IPS-20b (cell line): Measurements from ENCODE around the gene TTC7B.

Source experiments
- H3K27ac ChIP-seq: one replicate; pipeline ENCODE4 v1.5.1; 2013; ENCODE audit warnings: low read length
- H3K27me3 ChIP-seq: 2 replicates; pipeline ENCODE4 v1.6.1; 2013; ENCODE audit warnings: mild to moderate bottlenecking, low read length, inconsistent platforms; ENCODE audit not compliant: insufficient read depth
- H3K36me3 ChIP-seq: 2 replicates; pipeline ENCODE4 v1.6.1; 2013; ENCODE audit warnings: low read depth, mild to moderate bottlenecking, inconsistent platforms, low read length, moderate library complexity; ENCODE audit not compliant: insufficient read depth
- H3K4me1 ChIP-seq: 2 replicates; pipeline ENCODE4 v1.6.1; 2013; ENCODE audit warnings: mild to moderate bottlenecking, control low read depth, inconsistent platforms, low read length, moderate library complexity; ENCODE audit not compliant: insufficient read depth
- H3K4me3 ChIP-seq: 2 replicates; pipeline ENCODE4 v1.5.1; 2013; ENCODE audit warnings: mild to moderate bottlenecking, low read length, inconsistent platforms
- H3K9ac ChIP-seq: 2 replicates; pipeline ENCODE4 v1.6.1; 2013; ENCODE audit warnings: low read depth, mild to moderate bottlenecking, inconsistent platforms, low read length, moderate library complexity
- H3K9me3 ChIP-seq: 2 replicates; pipeline ENCODE4 v1.6.1; 2013; ENCODE audit warnings: mild to moderate bottlenecking, low read depth, low read length, inconsistent platforms; ENCODE audit not compliant: insufficient read depth

Gene TTC7B

DNA sequence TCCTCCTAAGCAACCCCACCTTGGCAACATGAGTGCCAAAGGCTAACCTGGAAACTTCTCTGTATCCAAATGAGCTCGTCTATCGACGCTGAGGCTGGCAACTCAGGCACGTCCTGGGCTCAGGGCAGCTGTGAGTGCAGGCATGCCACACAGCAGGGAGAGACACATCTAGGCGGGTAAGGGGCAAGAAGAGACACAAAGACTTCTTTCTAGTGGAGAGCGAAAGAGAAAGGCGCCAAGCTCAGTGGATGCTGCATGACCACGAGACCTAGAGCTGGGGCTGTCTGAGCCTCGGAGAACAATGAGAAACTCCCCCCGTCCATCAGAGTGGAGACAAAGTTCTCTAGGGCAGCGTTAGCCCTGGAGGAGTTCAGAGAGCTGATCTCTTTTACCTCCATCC, 249.0 kb downstream of the TTC7B start:
- Histone ChIP-seq H3K4me1 (peaks cover 15% of the 10 kb centered on the region), H3K4me3 (no peak overlapping the region), H3K9me3 (no peaks in the 10 kb centered on the region), H3K27me3 (no peaks in the 10 kb centered on the region), H3K9ac (no peak overlapping the region), H3K27ac (no peak overlapping the region), H3K36me3 (no peaks in the 10 kb centered on the region)

DNA sequence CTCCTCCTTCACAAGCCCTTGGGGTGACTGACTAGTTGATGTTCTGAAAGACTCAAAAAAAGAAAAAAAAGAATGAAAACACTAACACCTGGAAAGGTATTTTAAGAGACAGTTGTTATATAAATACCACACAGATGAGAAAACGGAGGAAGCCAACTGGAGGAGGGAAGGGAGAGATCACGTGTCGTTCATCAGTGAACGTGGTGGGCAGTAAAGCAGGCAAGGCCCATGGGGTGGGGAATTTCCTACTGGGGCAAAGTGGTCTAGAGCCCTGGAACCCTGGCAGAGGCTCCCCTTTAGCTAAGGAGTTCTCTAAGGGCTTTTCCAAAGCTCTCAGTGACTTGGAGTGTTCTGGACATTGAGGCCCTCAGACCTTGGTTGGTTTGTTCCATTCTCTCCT, 249.7 kb downstream of the TTC7B start:
- no peaks in the 10 kb centered on the region for H3K36me3 ChIP-seq
- H3K27me3 ChIP-seq, result no peaks in the 10 kb centered on the region
- H3K4me3 ChIP-seq, result no peak overlapping the region
- H3K27ac ChIP-seq, result no peak overlapping the region
- H3K4me1 ChIP-seq, result peaks cover 15% of the 10 kb centered on the region
- no peak overlapping the region for H3K9ac ChIP-seq
- H3K9me3 ChIP-seq, result no peaks in the 10 kb centered on the region

DNA sequence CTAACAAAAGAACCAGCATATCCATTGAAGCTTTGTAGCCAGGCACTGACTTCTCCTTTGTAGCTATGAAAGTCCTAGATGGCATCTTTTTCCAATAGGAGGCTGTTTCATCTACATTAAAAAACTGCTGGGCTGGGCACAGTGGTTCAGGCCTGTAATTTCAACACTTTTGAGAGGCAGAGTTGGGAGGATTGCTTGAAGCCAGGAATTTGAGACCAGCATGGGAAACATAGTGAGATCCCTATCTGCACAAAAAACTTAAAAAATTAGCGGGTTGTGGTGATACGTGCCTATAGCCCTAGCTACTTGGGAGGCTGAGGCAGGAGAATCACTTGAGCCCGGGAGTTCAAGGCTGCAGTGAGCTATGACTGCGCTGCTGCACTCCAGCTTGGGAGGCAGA, 251.7 kb downstream of the TTC7B start:
- Histone ChIP-seq H3K4me1 (peaks cover 15% of the 10 kb centered on the region), H3K36me3 (no peaks in the 10 kb centered on the region), H3K27me3 (no peaks in the 10 kb centered on the region), H3K9ac (no peak overlapping the region), H3K27ac (no peak overlapping the region), H3K4me3 (no peak overlapping the region), H3K9me3 (no peaks in the 10 kb centered on the region)

DNA sequence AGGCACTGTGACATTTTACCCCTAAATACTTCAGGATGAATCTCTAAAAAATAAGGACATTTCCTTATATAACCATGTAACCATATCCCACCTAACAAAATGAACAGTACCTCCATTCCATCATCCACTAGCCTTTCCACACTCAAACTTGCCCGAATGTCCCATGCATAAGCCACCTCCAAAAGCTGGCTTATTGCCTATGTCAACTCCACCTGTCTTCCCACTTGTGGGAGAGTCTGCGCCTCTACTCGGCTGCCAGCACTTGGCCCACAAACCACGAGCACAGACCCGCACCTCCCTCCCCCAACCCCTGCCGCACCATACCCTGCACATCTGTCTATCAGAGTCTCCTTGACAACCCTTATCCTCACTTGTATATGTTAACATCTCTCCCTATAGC, 253.6 kb downstream of the TTC7B start:
- Histone ChIP-seq H3K4me3 (no peak overlapping the region), H3K9ac (no peak overlapping the region), H3K36me3 (no peaks in the 10 kb centered on the region), H3K4me1 (peaks cover 6% of the 10 kb centered on the region), H3K9me3 (no peaks in the 10 kb centered on the region), H3K27me3 (no peaks in the 10 kb centered on the region), H3K27ac (no peak overlapping the region)

DNA sequence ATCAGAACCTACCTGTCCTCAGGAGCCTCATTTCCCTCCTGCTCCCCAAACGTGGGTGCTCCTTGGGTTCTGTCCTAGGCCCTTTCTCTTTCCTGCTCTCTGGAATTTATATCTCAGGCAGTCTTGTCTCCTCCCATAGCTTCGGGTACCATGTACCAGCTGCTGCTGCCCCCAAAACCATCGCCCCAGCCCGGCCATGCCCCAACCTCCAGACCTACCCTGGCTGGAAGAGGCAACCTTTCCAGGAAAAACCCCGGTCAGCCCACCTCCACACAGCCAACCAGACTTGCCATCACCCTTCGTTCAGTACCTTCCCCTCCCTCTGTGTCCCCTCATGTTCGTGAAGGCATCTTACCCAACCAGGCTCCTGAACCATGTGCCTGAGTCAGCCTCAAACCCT, 254.3 kb downstream of the TTC7B start:
- Histone ChIP-seq H3K9ac (no peak overlapping the region), H3K27ac (no peak overlapping the region), H3K36me3 (no peaks in the 10 kb centered on the region), H3K4me1 (no peaks in the 10 kb centered on the region), H3K9me3 (no peaks in the 10 kb centered on the region), H3K27me3 (no peaks in the 10 kb centered on the region), H3K4me3 (no peak overlapping the region)

DNA sequence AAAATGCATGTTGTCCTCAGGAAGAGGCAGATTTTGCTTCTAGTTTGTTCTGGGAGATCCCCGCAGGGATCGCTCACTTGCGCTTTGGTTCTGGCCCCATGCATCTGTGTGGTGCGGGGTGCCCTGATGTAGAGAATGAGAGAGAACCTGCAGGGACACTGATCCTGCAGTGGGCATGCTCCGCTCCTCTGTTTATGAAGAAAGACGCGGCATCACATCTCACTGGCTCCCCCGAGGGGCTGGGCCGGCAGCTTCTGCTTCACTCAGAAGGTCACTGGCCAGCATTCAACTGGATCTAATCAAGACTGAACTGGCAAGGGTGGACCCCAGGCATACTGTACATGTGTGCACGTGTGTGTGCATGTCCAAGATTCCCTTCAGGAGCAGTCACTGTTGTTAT, 255.2 kb downstream of the TTC7B start:
- H3K4me3 ChIP-seq, result no peak overlapping the region

DNA sequence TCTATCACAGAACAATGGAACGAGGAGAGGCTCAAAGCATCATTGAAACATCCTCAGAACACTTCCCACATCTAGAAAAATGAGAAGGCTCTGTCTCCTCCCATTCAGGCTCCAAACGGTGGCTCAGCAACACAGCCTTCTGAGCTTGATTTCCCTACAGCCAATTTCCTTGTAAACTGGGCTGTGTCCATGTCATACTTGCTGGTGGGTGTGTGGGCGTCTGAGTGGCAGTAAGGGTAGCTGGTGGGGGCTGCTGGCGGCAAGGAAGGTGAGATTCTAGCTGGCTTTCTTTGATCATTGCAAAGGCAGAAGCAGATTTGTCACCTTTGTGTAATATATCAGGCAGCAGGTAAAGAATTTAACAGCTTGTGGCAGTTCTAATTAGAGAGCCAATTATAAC, 255.7 kb downstream of the TTC7B start:
- Histone ChIP-seq H3K27me3 (peaks cover 9% of the 10 kb centered on the region; the same call in 1 of the 2 replicates), H3K4me3 (no peak overlapping the region), H3K27ac (no peak overlapping the region), H3K4me1 (peaks cover 9% of the 10 kb centered on the region), H3K36me3 (no peaks in the 10 kb centered on the region), H3K9ac (no peak overlapping the region), H3K9me3 (no peaks in the 10 kb centered on the region)

More for the DNA sequence above, 255.2 kb downstream of the TTC7B start:
- Histone ChIP-seq H3K27me3 (peaks cover 4% of the 10 kb centered on the region; the same call in 1 of the 2 replicates), H3K9ac (no peak overlapping the region), H3K4me1 (peaks cover 6% of the 10 kb centered on the region), H3K36me3 (no peaks in the 10 kb centered on the region), H3K9me3 (no peaks in the 10 kb centered on the region), H3K27ac (no peak overlapping the region)

DNA sequence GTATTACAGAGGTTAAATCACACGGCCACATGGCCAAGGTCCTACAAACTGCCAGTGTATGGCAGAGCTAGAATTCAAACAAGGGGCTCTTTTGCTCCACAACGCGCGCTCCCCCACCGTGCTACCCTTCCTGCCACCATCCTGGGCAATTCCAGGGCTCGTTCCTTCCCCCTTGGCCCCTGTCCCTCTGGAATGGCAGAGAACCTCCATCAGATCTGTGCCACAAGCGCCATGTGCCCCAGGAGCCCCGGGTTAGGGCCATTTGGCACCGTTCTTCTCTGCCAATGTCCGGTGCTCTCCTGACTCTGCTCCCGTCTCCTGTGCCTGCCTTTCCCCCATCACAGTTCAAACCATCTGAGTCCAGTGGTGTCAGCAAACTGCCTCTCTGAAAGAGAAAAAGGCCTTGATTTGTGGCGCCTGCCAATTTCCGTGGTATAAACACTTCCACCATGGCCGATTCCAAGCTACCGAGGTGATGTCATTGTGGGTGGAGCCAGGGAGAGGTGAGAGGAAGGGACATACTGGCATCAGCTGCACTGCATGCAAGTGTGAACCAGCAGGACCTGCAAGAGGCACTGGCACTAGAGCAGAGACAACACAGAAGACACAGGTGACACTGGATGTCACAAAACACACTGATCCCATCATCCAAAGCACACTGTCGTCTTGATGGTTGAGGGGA, 256.3 kb downstream of the TTC7B start:
- no peaks in the 10 kb centered on the region for H3K9me3 ChIP-seq
- no peak overlapping the region for H3K27ac ChIP-seq
- no peak overlapping the region for H3K4me3 ChIP-seq
- peaks cover 10% of the 10 kb centered on the region for H3K4me1 ChIP-seq
- H3K27me3 ChIP-seq, result peaks cover 12% of the 10 kb centered on the region; the same call in 1 of the 2 replicates
- no peaks in the 10 kb centered on the region for H3K36me3 ChIP-seq
- H3K9ac ChIP-seq, result no peak overlapping the region

DNA sequence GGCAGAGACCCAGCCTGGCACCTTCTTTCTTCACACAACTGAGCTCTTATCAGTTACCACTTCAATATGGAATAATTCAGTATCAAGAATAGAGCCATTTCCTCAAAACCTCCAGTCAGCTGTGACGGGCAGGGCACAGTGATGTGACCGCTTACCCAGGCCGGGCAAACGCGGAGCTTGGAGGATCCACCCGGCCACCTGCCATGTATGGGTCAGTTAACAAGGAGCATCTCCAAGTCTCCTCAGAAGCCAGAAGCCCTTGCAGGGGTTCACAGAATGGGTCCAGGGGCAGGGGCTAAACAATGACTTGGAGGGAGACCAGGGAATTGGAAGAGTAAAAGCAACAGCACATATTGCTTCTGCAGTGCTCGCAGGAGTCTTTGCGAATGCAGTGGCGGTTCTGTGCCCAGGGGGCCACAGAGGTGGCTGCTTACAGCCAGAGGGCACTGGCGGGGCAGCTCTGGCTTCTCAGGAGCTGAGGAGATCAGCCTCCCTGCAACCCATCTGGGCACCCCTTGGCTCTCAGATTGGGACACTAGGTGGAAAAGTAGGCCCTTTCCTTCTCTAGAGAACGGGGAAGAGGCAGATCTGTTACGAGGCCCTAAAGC, 257.1 kb downstream of the TTC7B start:
- Histone ChIP-seq H3K36me3 (no peaks in the 10 kb centered on the region), H3K9me3 (no peaks in the 10 kb centered on the region), H3K4me1 (peaks cover 10% of the 10 kb centered on the region), H3K4me3 (no peak overlapping the region), H3K9ac (no peak overlapping the region), H3K27ac (no peak overlapping the region), H3K27me3 (peaks cover 12% of the 10 kb centered on the region; the same call in 1 of the 2 replicates)

DNA sequence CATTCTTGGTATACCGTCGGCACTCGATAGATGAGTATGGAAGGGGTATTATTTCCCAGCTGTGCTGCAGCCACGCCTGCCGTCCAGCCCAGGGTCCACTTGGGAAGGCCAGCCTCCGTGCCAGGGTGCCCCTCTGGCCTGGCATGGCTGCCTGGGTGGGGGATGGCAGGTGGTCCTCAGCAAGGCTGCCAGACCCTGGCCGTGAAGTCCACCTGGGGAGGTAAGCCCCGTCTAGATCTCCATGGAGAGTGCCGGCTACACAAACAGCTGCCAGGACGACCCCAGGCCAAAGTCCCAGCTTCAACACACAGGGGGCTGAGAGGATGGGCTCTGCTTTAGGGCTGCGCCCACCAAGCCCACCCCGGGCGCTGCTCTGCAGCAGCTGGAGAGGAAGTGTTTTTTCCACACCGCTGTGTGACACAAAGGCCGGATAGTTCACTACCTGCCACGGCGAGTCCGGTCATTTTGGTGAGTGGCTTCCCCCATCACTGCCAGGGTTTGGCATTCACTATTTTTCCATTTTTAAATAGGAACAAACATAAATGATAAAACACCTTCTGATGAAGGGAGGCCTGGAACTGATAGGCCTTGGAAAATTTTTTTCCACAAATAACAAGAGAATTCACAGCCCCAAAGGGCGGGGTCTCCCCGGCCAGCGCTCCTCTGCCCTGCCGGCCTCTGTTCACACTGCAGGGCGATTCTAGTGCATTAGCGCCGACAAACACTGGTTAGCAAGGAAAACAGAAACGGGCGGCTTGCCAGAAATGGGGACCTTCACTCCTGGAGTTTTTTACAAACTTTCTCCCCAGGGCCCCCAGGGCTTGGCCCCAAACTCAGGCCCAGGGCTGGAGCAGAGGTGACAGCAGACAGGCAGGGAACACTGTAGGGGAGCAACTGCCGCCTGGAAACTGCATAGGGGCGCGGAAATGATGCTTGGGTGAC, 257.9 kb downstream of the TTC7B start:
- Histone ChIP-seq H3K27me3 (peaks cover 12% of the 10 kb centered on the region; the same call in 1 of the 2 replicates), H3K4me1 (peaks cover 10% of the 10 kb centered on the region), H3K27ac (no peak overlapping the region), H3K9me3 (no peaks in the 10 kb centered on the region), H3K4me3 (no peak overlapping the region), H3K9ac (no peak overlapping the region), H3K36me3 (no peaks in the 10 kb centered on the region)

DNA sequence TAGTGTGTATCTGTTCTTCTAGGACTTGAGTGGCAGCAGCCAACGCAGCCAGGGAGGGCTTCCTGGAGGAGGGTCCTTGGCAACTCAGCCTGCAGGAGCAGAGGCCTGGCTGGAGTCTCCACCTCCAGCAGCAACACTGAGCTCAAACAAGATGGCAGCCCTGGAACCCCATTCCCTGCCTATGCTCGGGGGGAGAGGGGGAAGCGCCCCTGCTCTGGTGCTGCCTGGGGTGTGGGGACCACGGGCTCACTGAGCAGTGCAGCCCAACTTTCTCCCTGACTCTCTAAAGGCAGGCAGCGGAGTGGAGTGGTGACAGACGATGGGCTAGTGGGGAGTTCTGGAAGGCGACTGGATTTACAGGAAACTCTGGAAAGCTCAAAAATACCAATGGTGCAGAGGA, 258.7 kb downstream of the TTC7B start:
- H3K9ac ChIP-seq, result no peak overlapping the region
- no peak overlapping the region for H3K27ac ChIP-seq
- peaks cover 12% of the 10 kb centered on the region; the same call in 1 of the 2 replicates for H3K27me3 ChIP-seq
- peaks cover 10% of the 10 kb centered on the region for H3K4me1 ChIP-seq
- H3K4me3 ChIP-seq, result no peak overlapping the region
- no peaks in the 10 kb centered on the region for H3K36me3 ChIP-seq
- H3K9me3 ChIP-seq, result no peaks in the 10 kb centered on the region
